K562 (cell line): ENCODE measurements around the gene NFATC2. TPM values are rescaled to one million over a fixed set of nuclear protein-coding genes. Genes with fewer than 3 reads are reported as not detected.

Experiments used
- ATAC-seq: fragments of 200-7000 bp; cut with Tn5 transposase; 3 replicates; pipeline ENCODE4 v1.9.1; 2020; ENCODE audit warnings: moderate library complexity
- BruUV-seq: library from RNA; stranded (reverse); fragments of 400-500 nt; replicated peaks from 2 replicates; lab custom pipeline; 2021; lab: Mats Ljungman, UMichigan
- CTCF ChIA-PET: fragments of 300-600 bp; formaldehyde crosslinking; extraction: SDS; loops from one replicate; lab custom pipeline; 2021; ENCODE audit warnings: low intra/inter-chr PET ratio; lab: Yijun Ruan, JAX
- POLR2A ChIA-PET: fragments of 300-600, 350-650 bp; sonication (Branson Sonifier 250); formaldehyde crosslinking; extraction: SDS; loops from one replicate; lab custom pipeline; 2021; ENCODE audit warnings: antibody characterized with exemption, inconsistent platforms; lab: Yijun Ruan, JAX
- DNase-seq, 4 experiments: peaks; one replicate each; pipeline versions ENCODE4 v3.0.0 to v3.0.0-alpha.2; 2011 to 2018; ENCODE audit warnings: low spot score in 3 of 4, mixed read lengths in 3 of 4; ENCODE audit errors: extremely low read depth in 1 of 4
- FAIRE-seq: peaks from 2 replicates; lab custom pipeline; 2011; peaks lifted over from hg19 to GRCh38; lab: Jason Lieb, UNC
- H2AFZ ChIP-seq: 2 replicates; pipeline ENCODE4 v1.6.0; 2011; ENCODE audit warnings: low read depth, low read length, control low read depth, inconsistent platforms
- H3K27ac ChIP-seq: fragments of 200-600 bp; 3 replicates; pipeline ENCODE4 v1.8.0; 2011; ENCODE audit warnings: low read depth, mild to moderate bottlenecking, control low read depth, inconsistent platforms, low read length, moderate library complexity, mixed read lengths; ENCODE audit errors: extremely low read depth
- H3K27me3 ChIP-seq, 2 experiments: fragments of 300-600 bp in 1 of 2; 2 replicates in 1 of 2; 3 replicates in 1 of 2; pipeline versions ENCODE4 v1.6.0 to v1.8.0; 2011; ENCODE audit warnings: inconsistent platforms in 2 of 2, low read length in 2 of 2, mild to moderate bottlenecking in 1 of 2, mixed read lengths in 1 of 2, moderate library complexity in 1 of 2; ENCODE audit not compliant: control insufficient read depth in 2 of 2, insufficient read depth in 2 of 2
- H3K36me3 ChIP-seq: fragments of 300-600 bp; 3 replicates; pipeline ENCODE4 v1.8.0; 2011; ENCODE audit warnings: mild to moderate bottlenecking, low read length, inconsistent platforms; ENCODE audit not compliant: control insufficient read depth, insufficient read depth
- H3K4me1 ChIP-seq, 2 experiments: fragments of 200-600 bp in 1 of 2; replicated peaks in 1 of 2; 2 replicates in 1 of 2; 3 replicates in 1 of 2; pipeline versions ENCODE4 v1.5.1 to v1.8.0; 2011; ENCODE audit warnings: inconsistent platforms in 2 of 2, low read length in 2 of 2, mild to moderate bottlenecking in 1 of 2, mixed read lengths in 1 of 2, moderate library complexity in 1 of 2; ENCODE audit not compliant: control insufficient read depth in 2 of 2, insufficient read depth in 2 of 2
- H3K4me2 ChIP-seq: 2 replicates; pipeline ENCODE4 v1.6.1; 2011; ENCODE audit warnings: low read length, control low read depth, inconsistent platforms, mixed read lengths; ENCODE audit not compliant: insufficient read depth
- H3K4me3 ChIP-seq: fragments of 200-600 bp; sonication (generic), shearing (Covaris generic); 2 replicates; pipeline ENCODE4 v1.5.1; 2016; ENCODE audit warnings: control low read depth, inconsistent platforms
- H3K79me2 ChIP-seq: fragments of 200-600 bp; 3 replicates; pipeline ENCODE4 v1.8.0; 2011; ENCODE audit warnings: low read length, inconsistent platforms; ENCODE audit not compliant: control insufficient read depth, insufficient read depth
- H3K9ac ChIP-seq, 2 experiments: 2 replicates each; pipeline versions ENCODE4 v1.6.0 to v1.6.1; 2011; ENCODE audit warnings: low read depth in 2 of 2, low read length in 2 of 2, control low read depth in 1 of 2, inconsistent platforms in 1 of 2, mild to moderate bottlenecking in 1 of 2, mixed read lengths in 1 of 2; ENCODE audit not compliant: insufficient read depth in 1 of 2
- H3K9me1 ChIP-seq: one replicate; pipeline ENCODE4 v1.6.0; 2011; ENCODE audit warnings: inconsistent platforms, mild to moderate bottlenecking, low read length, moderate library complexity; ENCODE audit not compliant: control insufficient read depth, insufficient read depth
- H3K9me3 ChIP-seq: replicated peaks from 2 replicates; pipeline ENCODE4 v1.5.1; 2011; ENCODE audit warnings: low read depth, low read length, inconsistent platforms; ENCODE audit not compliant: control insufficient read depth, insufficient read depth
- H4K20me1 ChIP-seq: replicated peaks from 2 replicates; pipeline ENCODE4 v1.6.1; 2011; ENCODE audit warnings: low read length, inconsistent platforms, mixed read lengths; ENCODE audit not compliant: control insufficient read depth, insufficient read depth
- BCLAF1 ChIP-seq, 2 experiments: fragments of 450-650 bp in 1 of 2; IDR thresholded peaks; 2 replicates each; pipeline ENCODE4 v1.6.1; 2011 to 2017; ENCODE audit warnings: low read depth in 2 of 2, antibody characterized with exemption in 1 of 2, borderline replicate concordance in 1 of 2, low read length in 1 of 2, mild to moderate bottlenecking in 1 of 2, mixed read lengths in 1 of 2; ENCODE audit not compliant: control insufficient read depth in 1 of 2
- CLOCK ChIP-seq: fragments of 250-450 bp; sonication (Bioruptor Pico); IDR thresholded peaks from 2 replicates; pipeline ENCODE4 v1.4.0; 2020; ENCODE audit warnings: mild to moderate bottlenecking, moderate library complexity, borderline replicate concordance
- HINFP ChIP-seq: fragments of 450-650 bp; conservative IDR thresholded peaks from 2 replicates; pipeline ENCODE4 v1.6.1; 2016; ENCODE audit warnings: missing genetic modification characterization, low read depth, mild to moderate bottlenecking, control low read depth, missing compliant biosample characterization
- LARP7 ChIP-seq: fragments of 450-650 bp; IDR thresholded peaks from 2 replicates; pipeline ENCODE4 v1.6.1; 2016
- MTA3 ChIP-seq: fragments of 450-650 bp; formaldehyde crosslinking; IDR thresholded peaks from 2 replicates; pipeline ENCODE4 v1.6.1; 2017; ENCODE audit warnings: mild to moderate bottlenecking, borderline replicate concordance
- SMAD2 ChIP-seq: fragments of 150-350 bp; IDR thresholded peaks from 2 replicates; pipeline ENCODE4 v1.6.1; 2014; ENCODE audit warnings: low read depth, mild to moderate bottlenecking, low read length
- SMARCB1 ChIP-seq: IDR thresholded peaks from 2 replicates; pipeline ENCODE4 v1.6.1; 2011; ENCODE audit warnings: improper control_type of control experiment, low read depth; ENCODE audit not compliant: insufficient read length
- TCF7L2 ChIP-seq: fragments of 150-350 bp; IDR thresholded peaks from 2 replicates; pipeline ENCODE4 v1.6.1; 2016; ENCODE audit warnings: low read depth, mild to moderate bottlenecking, low read length, moderate library complexity
- U2AF1 ChIP-seq: fragments of 200-400 bp; formaldehyde crosslinking; optimal IDR thresholded peaks from 2 replicates; pipeline ENCODE3; 2017; ENCODE audit warnings: mild to moderate bottlenecking, low read depth, low read length, moderate library complexity
- ZNF274 ChIP-seq: IDR thresholded peaks from 2 replicates; pipeline ENCODE4 v1.6.1; 2011; ENCODE audit warnings: low read depth, mild to moderate bottlenecking, low read length, moderate library complexity, borderline replicate concordance
- ZNF280B ChIP-seq: fragments of 250-450 bp; sonication (Bioruptor Pico); IDR thresholded peaks from 2 replicates; pipeline ENCODE4 v1.5.1; 2021; ENCODE audit warnings: mild to moderate bottlenecking
- ZNF695 ChIP-seq: fragments of 450-650 bp; formaldehyde crosslinking; IDR thresholded peaks from 2 replicates; pipeline ENCODE4 v1.4.0; 2020; ENCODE audit warnings: mild to moderate bottlenecking, moderate library complexity
- WGBS: fragments of 100-300 bp; shearing (Covaris generic); methylation state at CpG from one replicate; pipeline ENCODE4 v1.1.6; 2016; ENCODE audit warnings: low coverage, mixed read lengths; ENCODE audit not compliant: insufficient coverage; ENCODE audit errors: missing lambda C conversion rate; 5-methylcytosine and 5-hydroxymethylcytosine counted together
- in situ Hi-C: fragments of 300-500 bp; cut with MboI; formaldehyde crosslinking; loops from 4 replicates; pipeline ENCODE4 v1.15.0; 2018; ENCODE audit warnings: inconsistent platforms, mixed read lengths
- intact Hi-C: fragments of 100-400 bp; cut with micrococcal nuclease; formaldehyde crosslinking; loops from 2 replicates; pipeline ENCODE4 v1.14.2; 2022
- polyA plus RNA-seq, 8 experiments: library from polyadenylated mRNA; depleted of rRNA in 4 of 8; stranded (reverse) in 5 of 8; unstranded in 3 of 8; fragments of >200 nt; fragmentation: Nextera tagmentation in 2 of 8; fragmentation: Illumina TruSeq in 1 of 8; extraction: Ambion mirVana in 2 of 8; extraction: Trizol in 1 of 8; gene quantifications; 2 replicates each; pipeline versions ENCODE4 v1.2.1 to v1.2.3, GENCODE V29; 2011 to 2014; ENCODE audit warnings: inconsistent platforms in 1 of 8, missing spikeins in 1 of 8
- total RNA-seq, 7 experiments: library from RNA; depleted of rRNA in 6 of 7; stranded (reverse); fragments of >200 nt in 6 of 7; fragmentation: Illumina TruSeq in 2 of 7; extraction: Trizol in 2 of 7; gene quantifications; 2 replicates each; pipeline versions ENCODE4 v1.2.1 to v1.2.3, GENCODE V29; 2011 to 2021; ENCODE audit warnings: low replicate concordance in 1 of 7

Gene NFATC2
- total and polyA plus RNA-seq, 9 of the 15 experiments (the other 6 are each of a cell fraction or from before 2014, with no cell fraction given): 1.9 to 11.2 (median 3.0) TPM

GRCh38 chr20:51495921-51496545 lies 46.5 kb downstream of the NFATC2 start:
- H3K79me2 ChIP-seq: peaks cover 24% of the 10 kb centered on the region
- no peaks in the 10 kb centered on the region; the same call in none of the 2 replicates for H4K20me1 ChIP-seq
- no peak overlapping the region for H3K4me3 ChIP-seq
- ChIA-PET CTCF (no interaction called here), POLR2A (interaction anchor here (0.6 to 1.7 kb wide), 2 partner anchors 9 to 98 kb away, joined by 3 to 5 read pairs; no protein-coding TSS in a partner anchor)
- no peak overlapping the region for H3K4me2 ChIP-seq
- peaks cover 5% of the 10 kb centered on the region for H3K9me1 ChIP-seq
- H3K27me3 ChIP-seq: no peaks in the 10 kb centered on the region
- H3K9me3 ChIP-seq: no peaks in the 10 kb centered on the region
- intact Hi-C loops: no loop called here
- in situ Hi-C loops: no loop called here
- DNase-seq: no peak
- 0 out of 4 replicates have a peak overlapping the region, but pooled peaks of 1 of the 2 experiments have one; percentile 20 for H3K9ac ChIP-seq
- H3K36me3 ChIP-seq: peaks cover 6% of the 10 kb centered on the region; the same call in 1 of the 3 replicates
- no peak for ATAC-seq
- FAIRE-seq: no peak
- peaks cover 33 to 40% of the 10 kb centered on the region in 2 experiments for H3K4me1 ChIP-seq
- no peak overlapping the region for H3K27ac ChIP-seq
- H2AFZ ChIP-seq: no peak overlapping the region
- WGBS: 72% methylated on average over 7 of the region's 7 CpGs
- BruUV-seq: no TSS peak
- TF ChIP-seq BCLAF1 (IDR thresholded peaks at IDR 0.05; ENCODE audit: borderline replicate concordance in 1 of 2, control insufficient read depth in 1 of 2, low read depth in 2 of 2, low read length in 1 of 2): no peak
- TF ChIP-seq ZNF280B: no peak
- TF ChIP-seq CLOCK: no peak
- no peak for TF ChIP-seq ZNF695 (CRISPR knock-in tag)
- TF ChIP-seq TCF7L2: no peak
- TF ChIP-seq MTA3: no peak
- no peak for TF ChIP-seq U2AF1
- no peak for TF ChIP-seq ZNF274
- TF ChIP-seq HINFP: no peak
- TF ChIP-seq SMARCB1: no peak
- TF ChIP-seq LARP7: no peak
- TF ChIP-seq SMAD2: no peak
